ENCODE results near the gene NOL12. TPM values are rescaled to one million over a fixed set of nuclear protein-coding genes. Genes with fewer than 3 reads are reported as not detected.

Gene NOL12
- polyA plus RNA-seq, 1 of the 3 experiments (the other 2 are of a cell fraction) = 52.2 TPM

GRCh38 chr22:37690901-37691504, 4.9 kb downstream of the NOL12 start:
- TF ChIP-seq FOXJ3 (CRISPR knock-in tag; IDR thresholded peaks at IDR 0.05) = no peak
- no peak for TF ChIP-seq FOSL2 (IDR thresholded peaks at IDR 0.05; ENCODE audit: borderline replicate concordance, low read depth)
- no peak for TF ChIP-seq RAD21 (IDR thresholded peaks at IDR 0.05; ENCODE audit: low read length)
- TF ChIP-seq NFIC (IDR thresholded peaks at IDR 0.05; ENCODE audit: borderline replicate concordance) = no peak
- TF ChIP-seq JUND (IDR thresholded peaks at IDR 0.05) = no peak
- no peak for TF ChIP-seq RCOR1 (IDR thresholded peaks at IDR 0.05; ENCODE audit: low read length)
- Histone ChIP-seq H3K4me3 (ENCODE audit: low read depth in 2 of 2, low read length in 1 of 2) (no peak overlapping the region), H3F3A (replicated peaks; ENCODE audit: insufficient read depth) (peaks cover 11% of the 10 kb centered on the region), H2AFZ (ENCODE audit: low read depth) (no peak overlapping the region), H3K36me3 (replicated peaks in 1 of 2; ENCODE audit: control insufficient read depth in 1 of 2, insufficient read depth in 2 of 2, low read length in 1 of 2) (peaks cover 12 to 43% of the 10 kb centered on the region in 2 experiments), H3K9me2 (no peaks in the 10 kb centered on the region), H3K79me2 (ENCODE audit: insufficient read depth) (peaks cover 20% of the 10 kb centered on the region), H3K27ac (ENCODE audit: low read depth in 2 of 2, low read length in 1 of 2) (no peak overlapping the region), H4K20me1 (ENCODE audit: insufficient read depth) (no peaks in the 10 kb centered on the region), H3K4me2 (no peak overlapping the region), H3K9ac (no peak overlapping the region), H3K27me3 (ENCODE audit: insufficient read depth) (no peaks in the 10 kb centered on the region), H3K4me1 (ENCODE audit: control insufficient read depth in 1 of 2, insufficient read depth in 2 of 2, low read depth in 1 of 2, low read length in 1 of 2) (peaks cover 1 to 13% of the 10 kb centered on the region in 2 experiments; a peak in 2 of 4 replicates), H3K9me3 (no peaks in the 10 kb centered on the region)
- POLR2A ChIA-PET = no interaction called here
- 79% methylated on average over 3 of the region's 18 CpGs for WGBS (ENCODE audit: low lambda C conversion rate)
- DNase-seq = no peak
- CTCF ChIA-PET = interaction anchor here (2.5 to 44.3 kb wide), 2 partner anchors 9 to 57 kb away, joined by 8 to 898 read pairs; partner anchors contain the start of gene SH3BP1

- ChIA-PET CTCF (interaction anchor here (0.7 to 6.0 kb wide), 4 partner anchors 10 to 50 kb away, joined by 3 to 65 read pairs (median 8); partner anchors contain the start of gene NOL12), POLR2A (no interaction called here)
- Histone ChIP-seq H3K4me3 (ENCODE audit: low read depth in 2 of 2, low read length in 1 of 2) (no peak overlapping the region), H3K9me3 (no peaks in the 10 kb centered on the region), H3F3A (replicated peaks; ENCODE audit: insufficient read depth) (peaks cover 21% of the 10 kb centered on the region), H3K79me2 (ENCODE audit: insufficient read depth) (peaks cover 14% of the 10 kb centered on the region), H3K36me3 (replicated peaks in 1 of 2; ENCODE audit: control insufficient read depth in 1 of 2, insufficient read depth in 2 of 2, low read length in 1 of 2) (peaks cover 12 to 43% of the 10 kb centered on the region in 2 experiments), H3K4me1 (ENCODE audit: control insufficient read depth in 1 of 2, insufficient read depth in 2 of 2, low read depth in 1 of 2, low read length in 1 of 2) (peaks cover 6 to 11% of the 10 kb centered on the region in 2 experiments; a peak in 2 of 4 replicates), H3K9ac (no peak overlapping the region), H4K20me1 (ENCODE audit: insufficient read depth) (no peaks in the 10 kb centered on the region), H3K27ac (ENCODE audit: low read depth in 2 of 2, low read length in 1 of 2) (no peak overlapping the region), H3K4me2 (no peak overlapping the region), H2AFZ (ENCODE audit: low read depth) (no peak overlapping the region), H3K27me3 (ENCODE audit: insufficient read depth) (no peaks in the 10 kb centered on the region), H3K9me2 (no peaks in the 10 kb centered on the region)
- TF ChIP-seq JUND (IDR thresholded peaks at IDR 0.05) = no peak
- TF ChIP-seq TEAD4 (IDR thresholded peaks at IDR 0.05; ENCODE audit: borderline replicate concordance, insufficient read depth) = no peak
- no peak for TF ChIP-seq IRF3 (IDR thresholded peaks at IDR 0.05; ENCODE audit: low read depth, low read length)
- no peak for TF ChIP-seq EP300 (IDR thresholded peaks at IDR 0.05; ENCODE audit: borderline replicate concordance in 1 of 2, low read depth in 1 of 2, low read length in 1 of 2)
- TF ChIP-seq YY1 (IDR thresholded peaks at IDR 0.05; ENCODE audit: low read depth) = no peak
- TF ChIP-seq FOXJ3 (CRISPR knock-in tag; IDR thresholded peaks at IDR 0.05) = no peak
- no peak for TF ChIP-seq MEF2A (IDR thresholded peaks at IDR 0.05; ENCODE audit: borderline replicate concordance, low read depth)
- TF ChIP-seq GABPA (IDR thresholded peaks at IDR 0.05; ENCODE audit: low read depth) = no peak
- no peak for TF ChIP-seq PBX3 (IDR thresholded peaks at IDR 0.05)
- TF ChIP-seq FOSL2 (IDR thresholded peaks at IDR 0.05; ENCODE audit: borderline replicate concordance, low read depth) = no peak
- no peak for TF ChIP-seq TCF12 (IDR thresholded peaks at IDR 0.05)
- no peak for TF ChIP-seq NRF1 (IDR thresholded peaks at IDR 0.05; ENCODE audit: low read depth, low read length)
- TF ChIP-seq EZH2phosphoT487 (IDR thresholded peaks at IDR 0.05; ENCODE audit: borderline replicate concordance, low read depth) = no peak
- TF ChIP-seq TAF1 (IDR thresholded peaks at IDR 0.05; ENCODE audit: borderline replicate concordance, low read depth, low read length) = no peak
- no peak for TF ChIP-seq MAX (IDR thresholded peaks at IDR 0.05; ENCODE audit: low read depth)
- no peak for TF ChIP-seq USF2 (IDR thresholded peaks at IDR 0.05; ENCODE audit: borderline replicate concordance, low read depth, low read length)
- no peak for TF ChIP-seq GATA2 (CRISPR knock-in tag; IDR thresholded peaks at IDR 0.05)
- no peak for TF ChIP-seq RXRA (IDR thresholded peaks at IDR 0.05; ENCODE audit: borderline replicate concordance, low read depth)
- no peak for TF ChIP-seq RAD21 (IDR thresholded peaks at IDR 0.05; ENCODE audit: low read length)
- 98% methylated on average over 11 of the region's 15 CpGs for WGBS (ENCODE audit: low lambda C conversion rate)
- DNase-seq = no peak
Observed at GRCh38 chr22:37692627-37693285, 6.6 kb downstream of the NOL12 start.

Measured in SK-N-SH (cell line).